Ecto neural progenitor cell (in vitro differentiated cells): Measurements from ENCODE around the gene KIF2A.
"Not testable (repeated sequence)": the region's sequence is repeated elsewhere in the genome, so short reads cannot be mapped to it uniquely, and the experiment has no call there.

Experiments
- DNase-seq: peaks from one replicate; pipeline ENCODE4 v3.0.0-alpha.2; 2018; ENCODE audit warnings: low spot score

Gene KIF2A

DNA sequence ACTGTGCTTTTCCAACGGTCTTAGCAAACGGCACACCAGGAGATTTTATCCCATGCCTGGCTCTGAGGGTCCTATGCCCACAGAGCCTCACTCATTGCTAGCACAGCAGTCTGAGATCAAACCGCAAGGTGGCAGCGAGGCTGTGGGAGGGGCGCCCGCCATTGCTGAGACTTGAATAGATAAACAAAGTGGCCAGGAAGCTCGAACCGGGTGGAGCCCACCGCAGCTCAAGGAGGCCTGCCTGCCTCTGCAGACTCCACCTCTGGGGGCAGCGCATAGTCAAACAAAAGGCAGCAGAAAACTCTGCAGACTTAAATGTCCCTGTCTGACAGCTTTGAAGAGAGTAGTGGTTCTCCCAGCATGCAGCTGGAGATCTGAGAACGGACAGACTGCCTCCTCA, 14.2 kb upstream of the KIF2A start:
- DNase-seq = not testable (repeated sequence)

DNA sequence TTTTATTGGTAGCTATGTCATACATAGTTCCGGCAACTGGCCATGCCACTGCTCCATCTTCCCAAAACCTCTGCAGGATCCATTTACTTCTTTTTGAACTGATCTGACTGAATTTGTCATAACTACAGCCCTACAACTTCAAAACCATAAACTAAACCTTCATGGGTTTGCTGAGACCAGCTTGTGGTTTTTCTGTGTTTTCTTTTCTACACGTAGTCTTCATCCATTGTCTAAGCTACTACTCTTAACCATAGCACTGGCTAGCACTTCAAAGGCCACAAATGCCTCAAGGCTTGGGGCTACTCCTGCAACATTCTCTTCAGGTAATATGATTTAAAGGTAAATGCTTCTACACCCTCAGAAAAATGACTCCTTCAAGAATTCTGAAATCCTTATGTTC, 9.0 kb upstream of the KIF2A start:
- DNase-seq = no peak

- no peak for DNase-seq
These were observed 7.9 kb upstream of the KIF2A start for GRCh38 chr5:62298118-62298517.

DNA sequence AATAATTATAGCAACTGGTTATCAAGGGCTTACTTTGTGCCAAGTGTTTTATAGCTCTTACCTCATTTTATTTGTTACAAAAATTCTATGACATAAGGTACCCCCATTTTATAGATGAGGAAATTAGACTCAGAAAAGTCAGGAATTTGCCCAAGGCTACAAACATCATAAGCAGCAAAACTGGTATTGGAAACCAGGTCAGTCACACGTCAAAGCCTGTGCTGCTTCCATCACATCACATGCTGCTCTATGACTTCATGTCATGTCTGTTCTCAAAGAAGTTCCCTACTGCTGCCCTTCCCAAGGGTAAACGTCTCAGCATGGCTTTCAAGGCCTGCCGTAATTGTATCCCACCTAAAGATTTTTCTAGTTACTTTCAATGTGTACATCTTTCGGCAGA, 6.9 kb upstream of the KIF2A start:
- DNase-seq = no peak

DNA sequence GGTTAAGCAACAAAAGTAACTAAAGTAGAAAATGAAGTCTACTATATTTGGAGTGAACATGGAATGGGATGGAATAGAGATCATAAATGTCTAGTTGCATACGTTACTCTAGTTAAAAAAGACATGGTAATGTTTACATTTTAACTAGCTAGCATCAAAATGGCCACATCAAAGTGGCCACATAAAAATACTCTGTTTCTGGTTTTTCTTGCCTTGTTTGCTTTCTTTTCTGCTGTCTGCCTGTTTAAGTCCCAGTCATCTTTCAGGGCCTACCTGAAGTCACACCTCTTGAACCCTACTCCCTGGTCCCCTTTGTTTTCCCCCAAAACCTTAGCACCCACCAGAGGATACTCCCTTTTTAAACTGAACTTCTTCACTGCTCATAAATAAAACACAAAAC, 6.4 kb upstream of the KIF2A start:
- no peak for DNase-seq

GRCh38 chr5:62305358-62305714, 670 bp upstream of the KIF2A start:
- DNase-seq = no peak

DNA sequence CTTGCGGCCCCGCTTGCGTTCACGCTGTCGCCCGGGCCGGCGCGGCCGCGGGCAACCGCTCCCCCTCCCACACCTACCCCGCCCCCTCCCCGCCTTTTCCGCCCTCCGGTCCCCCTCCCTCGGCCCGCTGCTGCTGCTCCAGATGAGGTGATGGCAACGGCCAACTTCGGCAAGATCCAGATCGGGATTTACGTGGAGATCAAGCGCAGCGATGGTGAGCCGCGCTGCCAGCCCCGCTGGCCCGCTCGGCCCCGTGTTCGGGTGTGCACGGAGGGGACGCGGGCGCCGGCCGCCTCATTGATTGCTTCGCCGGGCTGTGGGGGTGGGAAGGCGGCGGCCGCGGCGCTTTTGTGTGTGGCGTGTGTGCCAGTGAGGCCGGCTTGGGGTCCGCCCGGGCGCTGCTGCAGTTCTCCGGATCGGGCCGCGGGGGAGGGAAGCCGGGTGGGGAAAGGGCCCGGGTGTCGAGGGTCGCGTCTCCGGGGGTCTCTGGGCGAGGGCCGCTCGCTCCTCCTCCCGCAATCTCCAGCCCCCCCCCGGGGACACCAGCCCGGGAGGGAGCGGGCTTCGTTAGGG, 403 bp downstream of the KIF2A start:
- DNase-seq = no peak

GRCh38 chr5:62306896-62307689, 1.1 kb downstream of the KIF2A start:
- DNase-seq = no peak

GRCh38 chr5:62308439-62308838, 2.4 kb downstream of the KIF2A start:
- DNase-seq = no peak

DNA sequence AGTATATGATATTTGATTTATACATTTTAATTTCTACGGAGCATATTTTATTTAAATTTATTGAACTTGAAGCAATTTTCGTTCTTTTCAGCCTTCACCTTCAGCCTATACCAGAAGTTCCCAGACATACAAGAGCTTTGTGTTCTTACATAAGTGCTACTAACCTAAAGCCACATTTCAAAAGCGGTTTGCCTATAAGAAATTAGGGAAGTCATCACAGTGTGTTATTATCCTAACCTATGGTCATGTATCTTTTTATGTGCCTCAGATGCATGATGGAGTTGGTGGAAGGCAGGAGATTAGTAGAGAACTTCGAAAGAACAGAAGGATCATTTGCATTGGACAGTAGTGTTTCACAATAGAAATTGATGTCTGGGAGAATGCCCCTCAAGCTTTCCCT, 3.1 kb downstream of the KIF2A start:
- DNase-seq = no peak

DNA sequence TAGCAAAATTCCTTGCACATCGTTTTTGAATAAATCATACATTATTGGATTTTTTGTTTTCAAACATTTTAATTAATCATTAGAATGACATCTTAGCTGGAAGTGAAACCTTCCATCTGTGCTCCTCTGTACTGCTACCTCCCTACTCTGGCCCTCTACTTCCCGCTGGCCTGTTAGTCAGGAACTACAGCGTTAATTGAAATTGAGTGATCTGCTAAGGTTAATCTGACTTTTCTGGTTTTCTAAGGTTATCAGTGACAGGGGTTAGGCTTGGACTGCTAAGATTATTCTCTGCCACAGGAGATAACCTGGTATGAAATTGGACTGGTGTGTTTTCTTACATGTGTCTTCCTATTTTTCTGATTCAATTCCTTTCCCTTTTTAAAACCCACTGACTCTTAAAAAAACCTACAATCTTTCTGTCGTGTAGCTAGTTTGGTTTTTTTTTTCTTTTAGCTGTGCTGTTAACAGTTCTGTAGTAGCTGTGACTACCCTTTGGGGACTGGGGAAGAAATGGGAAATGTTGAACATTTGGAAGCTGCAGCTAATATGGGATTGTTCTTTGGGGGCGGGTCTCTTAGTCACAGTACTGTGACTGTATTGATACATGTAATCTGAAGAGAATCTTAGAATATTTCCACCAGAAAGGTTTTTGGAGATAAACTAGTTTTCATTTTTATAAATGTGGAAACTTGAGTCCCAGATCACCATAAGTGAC, 4.6 kb downstream of the KIF2A start:
- no peak for DNase-seq

- no peak for DNase-seq
These were observed 6.0 kb downstream of the KIF2A start for GRCh38 chr5:62312036-62312435.

- no peak for DNase-seq
These were observed 6.7 kb downstream of the KIF2A start for GRCh38 chr5:62312674-62313073.

DNA sequence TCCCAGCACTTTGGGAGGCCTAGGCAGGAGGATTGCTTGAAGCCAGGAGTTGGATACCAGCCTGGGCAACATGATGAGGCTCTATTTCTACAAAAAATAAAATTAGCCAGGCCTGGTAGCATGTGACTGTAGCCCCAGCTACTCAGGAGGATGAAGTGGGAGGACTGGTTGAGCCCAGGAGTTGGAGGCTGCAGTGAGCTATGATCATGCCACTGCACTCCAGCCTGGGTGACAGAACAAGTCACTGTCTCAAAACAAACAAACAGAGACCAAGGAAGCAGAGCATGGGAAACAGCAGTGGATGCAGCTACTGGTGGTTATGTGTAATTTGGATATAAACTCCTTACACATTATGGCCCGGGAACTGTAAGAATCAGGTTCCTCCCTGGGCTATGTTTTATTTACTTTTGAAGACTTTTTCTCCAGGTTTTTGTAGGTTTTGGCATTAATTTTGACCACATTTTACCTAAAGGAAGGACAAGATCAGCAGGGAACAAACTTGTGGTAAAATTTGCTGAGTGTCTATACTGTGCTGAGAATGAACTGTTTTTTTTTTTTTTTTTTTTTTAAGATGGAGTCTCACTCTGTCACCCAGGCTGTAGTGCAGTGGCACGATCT, 8.3 kb downstream of the KIF2A start:
- DNase-seq = no peak

DNA sequence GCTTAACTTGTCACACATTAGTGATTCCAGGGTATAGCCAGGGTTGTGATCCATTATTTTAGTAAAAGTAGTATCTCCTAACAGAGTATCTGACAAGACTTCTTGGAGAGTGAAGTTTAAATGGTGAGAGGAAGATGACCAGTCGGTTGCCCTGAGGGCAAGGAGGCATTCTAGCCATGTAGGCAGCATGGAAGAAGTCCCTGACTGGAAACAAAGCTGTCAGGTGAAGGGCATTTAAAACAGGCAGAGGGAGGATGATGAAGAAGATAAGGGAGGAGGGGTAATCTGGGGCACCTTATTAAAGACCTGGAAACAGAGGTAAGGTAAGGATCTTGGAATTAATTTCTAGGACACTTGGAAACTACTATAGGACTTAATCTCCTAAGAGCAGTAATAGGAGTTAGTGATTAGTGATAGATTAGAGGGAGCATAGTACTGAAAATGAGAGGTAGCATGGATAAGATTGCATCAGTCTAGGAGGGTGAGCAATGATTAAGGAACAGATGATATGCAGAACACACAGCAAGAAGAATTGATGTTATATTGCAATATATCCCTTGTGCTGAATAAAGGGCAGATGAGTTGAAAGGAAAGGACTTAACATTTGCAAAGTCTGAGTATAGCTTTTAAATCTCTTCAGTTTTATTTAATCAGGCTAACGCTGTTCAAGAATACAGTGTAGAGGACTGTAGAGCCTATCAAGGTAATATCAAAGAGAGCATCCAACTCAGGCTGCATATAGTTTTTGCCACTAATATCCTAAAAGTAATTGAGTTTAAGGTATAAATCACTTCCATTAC, 9.6 kb downstream of the KIF2A start:
- no peak for DNase-seq

GRCh38 chr5:62316176-62316502, 10.1 kb downstream of the KIF2A start:
- no peak for DNase-seq

- no peak for DNase-seq
These were observed 11.8 kb downstream of the KIF2A start for GRCh38 chr5:62317810-62318209.

DNA sequence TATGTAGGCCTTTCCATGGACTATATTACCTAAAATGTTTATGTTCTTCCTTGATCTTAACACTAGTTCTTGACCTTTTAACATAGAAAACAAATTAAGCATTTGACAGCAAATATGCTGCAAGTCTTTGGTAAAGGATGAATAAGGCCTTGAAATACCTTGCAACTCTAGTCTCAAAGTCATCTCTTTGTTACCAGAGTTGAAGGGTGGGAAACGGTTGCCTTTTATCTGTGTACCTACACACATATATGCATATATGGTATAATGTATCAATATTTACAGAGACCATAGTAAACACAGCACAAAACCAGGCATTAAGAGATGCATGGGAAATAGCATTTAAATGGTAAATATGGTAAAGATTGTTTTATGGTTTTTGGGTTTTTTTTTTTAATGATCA, 16.5 kb downstream of the KIF2A start:
- DNase-seq = no peak

DNA sequence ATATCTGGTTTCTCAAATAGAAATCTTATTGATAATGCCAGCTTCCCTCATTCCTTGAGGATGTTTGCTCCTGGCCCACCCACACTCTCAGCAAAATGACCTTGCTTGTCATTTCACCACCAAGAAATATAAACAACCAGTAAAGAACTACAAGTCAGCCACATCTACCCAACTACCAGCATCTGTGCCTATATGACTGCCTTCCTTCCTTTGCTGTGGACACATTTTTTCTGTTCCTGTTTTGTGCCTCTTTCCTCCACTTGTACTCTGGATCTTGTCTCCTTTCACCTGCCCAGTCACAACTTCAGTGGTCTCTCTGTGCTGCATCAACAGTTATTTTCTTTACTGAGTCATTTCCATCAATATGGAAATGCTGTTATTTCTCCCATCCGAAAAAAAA, 20.3 kb downstream of the KIF2A start:
- DNase-seq = no peak

GRCh38 chr5:62326702-62327101, 20.7 kb downstream of the KIF2A start:
- DNase-seq = no peak

- DNase-seq = no peak
These were observed 21.4 kb downstream of the KIF2A start for GRCh38 chr5:62327138-62328053.
